Spleen (tissue), 11 donors: ENCODE data around the gene BARX2. TPM values are rescaled to one million over a fixed set of nuclear protein-coding genes. Genes with fewer than 3 reads are reported as not detected.

Source experiments
- DNase-seq: peaks from one replicate; pipeline ENCODE4 v3.0.0-alpha.2; 2020
- H3K27ac ChIP-seq, 8 donors: fragments of 200-600 bp; sonication (generic) in 7 of 8; 1 replicate in 4 of 8; 2 replicates in 4 of 8; pipeline versions ENCODE4 v1.5.0 to v1.8.0; 2016 to 2021; ENCODE audit warnings: inconsistent platforms in 4 of 8, mild to moderate bottlenecking in 4 of 8, moderate library complexity in 1 of 8
- H3K27me3 ChIP-seq, 7 donors: fragments of 200-600 bp; sonication (generic) in 6 of 7; replicated peaks in 1 of 7; 1 replicate in 4 of 7; 2 replicates in 3 of 7; pipeline versions ENCODE4 v1.5.0 to v1.8.0; 2016 to 2021; ENCODE audit warnings: inconsistent platforms in 3 of 7, mild to moderate bottlenecking in 1 of 7
- H3K36me3 ChIP-seq, 6 donors: fragments of 200-600 bp; sonication (generic) in 5 of 6; 1 replicate in 4 of 6; 2 replicates in 2 of 6; pipeline versions ENCODE4 v1.5.0 to v1.8.0; 2016 to 2021; ENCODE audit warnings: inconsistent platforms in 2 of 6
- H3K4me1 ChIP-seq, 6 donors: fragments of 200-600 bp; sonication (generic) in 5 of 6; 1 replicate in 3 of 6; 2 replicates in 3 of 6; pipeline versions ENCODE4 v1.5.0 to v1.8.0; 2016 to 2021; ENCODE audit warnings: inconsistent platforms in 3 of 6
- H3K4me3 ChIP-seq, 8 donors: fragments of 200-600 bp; sonication (generic) in 7 of 8; 1 replicate in 4 of 8; 2 replicates in 4 of 8; pipeline versions ENCODE4 v1.5.0 to v1.8.0; 2016 to 2021; ENCODE audit warnings: inconsistent platforms in 4 of 8, mild to moderate bottlenecking in 4 of 8, moderate library complexity in 2 of 8
- H3K9me3 ChIP-seq, 8 donors: fragments of 200-600 bp; sonication (generic) in 7 of 8; 1 replicate in 4 of 8; 2 replicates in 4 of 8; pipeline versions ENCODE4 v1.5.0 to v1.8.0; 2016 to 2021; ENCODE audit warnings: inconsistent platforms in 4 of 8
- POLR2A ChIP-seq, 3 donors: fragments of 450-650 bp; IDR thresholded peaks; one replicate each; pipeline ENCODE4 v1.5.1; 2017; ENCODE audit warnings: antibody characterized with exemption in 3 of 3, mild to moderate bottlenecking in 1 of 3
- POLR2AphosphoS5 ChIP-seq, 3 donors: sonication (generic); formaldehyde crosslinking; IDR thresholded peaks; one replicate each; pipeline ENCODE4 v1.5.1; 2017; ENCODE audit warnings: antibody characterized with exemption in 3 of 3
- WGBS, 5 donors: extraction: QIAGEN DNeasy Blood & Tissue Kit in 3 of 5; methylation state at CpG; one replicate each; pipeline versions ENCODE4 v1.1.5 to v1.1.7; 2013 to 2018; 5-methylcytosine and 5-hydroxymethylcytosine counted together
- intact Hi-C: fragments of 100-400 bp; cut with DNase I; formaldehyde crosslinking; loops from one replicate; pipeline ENCODE4 v1.15.0; 2023; ENCODE audit warnings: low total_unique reads
- polyA plus RNA-seq, 3 donors: library from polyadenylated mRNA; stranded (reverse); fragments of 200-250 nt; gene quantifications; one replicate each; pipeline ENCODE4 v1.2.1, GENCODE V29; 2013
- total RNA-seq, 7 donors: library from RNA; depleted of rRNA in 3 of 7; stranded (reverse); fragments of >200 nt in 3 of 7; fragmentation: NEBNext Ultra II Directional in 4 of 7; extraction: Animal tissue kit (Norgen Biotek cat#: 25700) in 4 of 7; gene quantifications; one replicate each; pipeline versions ENCODE4 v1.1.0 to v1.2.1, GENCODE V29; 2016 to 2021
- TF ChIP-seq, protein P1 (sequence below), 11 experiments: fragments of 200-600 bp in 7 of 11; fragments of 450-650 bp in 4 of 11; sonication (generic) in 4 of 11; IDR thresholded peaks in 8 of 11; conservative IDR thresholded peaks in 3 of 11; 1 replicate in 7 of 11; 2 replicates in 4 of 11; pipeline versions ENCODE4 v1.4.0 to v1.8.0; 2016 to 2021; ENCODE audit warnings: antibody characterized with exemption in 11 of 11, inconsistent platforms in 4 of 11, mild to moderate bottlenecking in 1 of 11
- donor health status: healthy with polysubstance abuse.
- donor health status: DM: no; HTN: no; CAD: no; lungs with moderate emphysema.
- donor health status: DM: no; HTN: no; CAD: no.
- donor health status: Bipolar disorder and iron deficiency.
- donor health status: healthy.
- donor health status: DM: no; HTN: no; CAD: no.
- donor health status: DM: yes; HTN: yes; CAD: no.

The BARX2 gene
- total and polyA plus RNA-seq, 10 donors, result 0.03 to 0.06 (median 0.04) TPM; not detected in 7

DNA sequence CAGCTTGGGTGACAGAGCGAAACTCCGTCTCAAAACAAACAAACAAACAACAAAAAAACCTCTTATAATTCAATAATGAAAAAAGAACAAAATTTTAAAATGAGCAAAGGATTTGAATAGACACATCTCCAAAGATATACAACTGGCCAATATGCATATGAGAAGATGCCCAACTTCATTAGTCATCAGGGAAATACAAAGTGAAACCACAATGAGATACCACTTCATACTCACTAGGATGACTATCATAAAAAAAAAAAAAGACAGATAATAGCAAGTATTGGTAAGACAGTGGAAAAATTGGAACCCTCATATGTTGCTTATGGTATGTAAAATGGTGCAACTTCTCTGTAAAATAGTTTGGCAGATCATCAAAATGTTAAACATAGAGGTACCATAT lies 28.7 kb upstream of the BARX2 start:
- H3K27me3 ChIP-seq, result peaks cover 0 to 10% (median 0%) of the 10 kb centered on the region in 7 donors
- no peaks in the 10 kb centered on the region for H3K4me1 ChIP-seq
- H3K9me3 ChIP-seq, result peaks cover 0 to 4% (median 0%) of the 10 kb centered on the region in 8 donors
- WGBS, 5 donors, result 89 to 98% (median 96%) methylated on average over 2 of the region's 2 CpGs
- DNase-seq, result no peak
- H3K36me3 ChIP-seq, result no peaks in the 10 kb centered on the region
- no peak overlapping the region for H3K4me3 ChIP-seq
- no peak for TF ChIP-seq POLR2A (IDR thresholded peaks at IDR 0.05)
- no peak for TF ChIP-seq POLR2AphosphoS5 (IDR thresholded peaks at IDR 0.05)
- TF ChIP-seq, protein P1, sequence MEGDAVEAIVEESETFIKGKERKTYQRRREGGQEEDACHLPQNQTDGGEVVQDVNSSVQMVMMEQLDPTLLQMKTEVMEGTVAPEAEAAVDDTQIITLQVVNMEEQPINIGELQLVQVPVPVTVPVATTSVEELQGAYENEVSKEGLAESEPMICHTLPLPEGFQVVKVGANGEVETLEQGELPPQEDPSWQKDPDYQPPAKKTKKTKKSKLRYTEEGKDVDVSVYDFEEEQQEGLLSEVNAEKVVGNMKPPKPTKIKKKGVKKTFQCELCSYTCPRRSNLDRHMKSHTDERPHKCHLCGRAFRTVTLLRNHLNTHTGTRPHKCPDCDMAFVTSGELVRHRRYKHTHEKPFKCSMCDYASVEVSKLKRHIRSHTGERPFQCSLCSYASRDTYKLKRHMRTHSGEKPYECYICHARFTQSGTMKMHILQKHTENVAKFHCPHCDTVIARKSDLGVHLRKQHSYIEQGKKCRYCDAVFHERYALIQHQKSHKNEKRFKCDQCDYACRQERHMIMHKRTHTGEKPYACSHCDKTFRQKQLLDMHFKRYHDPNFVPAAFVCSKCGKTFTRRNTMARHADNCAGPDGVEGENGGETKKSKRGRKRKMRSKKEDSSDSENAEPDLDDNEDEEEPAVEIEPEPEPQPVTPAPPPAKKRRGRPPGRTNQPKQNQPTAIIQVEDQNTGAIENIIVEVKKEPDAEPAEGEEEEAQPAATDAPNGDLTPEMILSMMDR (IDR thresholded peaks at IDR 0.05 in 8 of 11, conservative IDR thresholded peaks at IDR 0.05 in 3 of 11), result no peak
- intact Hi-C loops, result no loop called here
- no peak overlapping the region for H3K27ac ChIP-seq

DNA sequence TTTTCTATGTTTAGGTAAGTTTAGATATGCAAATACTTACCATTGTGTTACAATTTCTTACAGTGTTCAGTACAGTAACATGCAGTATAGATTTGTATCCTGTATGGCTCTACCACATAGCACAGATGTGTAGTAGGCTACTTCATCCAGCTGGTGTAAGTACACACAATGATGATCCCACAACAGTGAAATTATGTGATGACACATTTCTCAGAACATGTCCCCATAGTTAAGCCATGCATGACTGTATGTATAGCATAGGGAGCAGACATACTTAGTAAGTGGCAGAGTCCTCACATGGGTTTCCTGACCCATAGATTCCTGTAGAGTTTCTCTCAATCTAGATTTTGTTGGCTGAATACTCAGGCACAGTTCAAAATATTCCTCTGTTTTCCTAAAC lies 26.8 kb upstream of the BARX2 start:
- H3K27me3 ChIP-seq, result peaks cover 0 to 20% (median 0%) of the 10 kb centered on the region in 7 donors
- no peak for DNase-seq
- no peaks in the 10 kb centered on the region for H3K4me1 ChIP-seq
- TF ChIP-seq POLR2AphosphoS5 (IDR thresholded peaks at IDR 0.05), result no peak
- no peak for TF ChIP-seq POLR2A (IDR thresholded peaks at IDR 0.05)
- TF ChIP-seq, protein P1 (IDR thresholded peaks at IDR 0.05 in 8 of 11, conservative IDR thresholded peaks at IDR 0.05 in 3 of 11), result no peak
- no peak overlapping the region for H3K27ac ChIP-seq
- H3K4me3 ChIP-seq, result no peak overlapping the region
- intact Hi-C loops, result no loop called here
- no peaks in the 10 kb centered on the region for H3K36me3 ChIP-seq
- peaks cover 0 to 4% (median 0%) of the 10 kb centered on the region in 8 donors for H3K9me3 ChIP-seq

DNA sequence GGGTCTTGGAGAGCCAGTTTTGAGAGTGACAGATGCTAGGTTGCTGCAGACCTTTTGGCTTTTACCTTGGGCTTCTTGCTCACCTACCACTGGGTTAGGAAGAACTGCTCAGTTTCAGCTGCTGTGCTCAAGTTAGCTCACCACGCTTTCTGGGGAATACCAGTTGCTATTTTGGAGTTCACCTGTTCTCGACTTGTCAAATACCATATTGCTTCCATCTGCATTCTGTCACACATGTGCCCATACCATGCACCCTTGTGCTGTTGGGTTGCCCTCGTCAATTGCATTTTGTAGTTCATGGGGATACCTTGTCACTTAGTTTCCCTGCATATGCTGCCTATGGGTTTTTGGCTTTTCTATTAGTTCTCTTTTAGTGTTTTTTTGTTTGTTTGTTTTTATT lies 23.0 kb upstream of the BARX2 start:
- 79 to 89% (median 85%) methylated on average over 3 of the region's 3 CpGs for WGBS, 5 donors
- Histone ChIP-seq H3K4me3 (no peak overlapping the region), H3K27me3 (peaks cover 0 to 20% (median 0%) of the 10 kb centered on the region in 7 donors), H3K27ac (no peak overlapping the region), H3K4me1 (no peaks in the 10 kb centered on the region), H3K9me3 (no peaks in the 10 kb centered on the region), H3K36me3 (no peaks in the 10 kb centered on the region)
- no peak for DNase-seq
- intact Hi-C loops, result no loop called here
- TF ChIP-seq, protein P1 (IDR thresholded peaks at IDR 0.05 in 8 of 11, conservative IDR thresholded peaks at IDR 0.05 in 3 of 11), result no peak
- TF ChIP-seq POLR2A (IDR thresholded peaks at IDR 0.05), result no peak
- TF ChIP-seq POLR2AphosphoS5 (IDR thresholded peaks at IDR 0.05), result no peak

DNA sequence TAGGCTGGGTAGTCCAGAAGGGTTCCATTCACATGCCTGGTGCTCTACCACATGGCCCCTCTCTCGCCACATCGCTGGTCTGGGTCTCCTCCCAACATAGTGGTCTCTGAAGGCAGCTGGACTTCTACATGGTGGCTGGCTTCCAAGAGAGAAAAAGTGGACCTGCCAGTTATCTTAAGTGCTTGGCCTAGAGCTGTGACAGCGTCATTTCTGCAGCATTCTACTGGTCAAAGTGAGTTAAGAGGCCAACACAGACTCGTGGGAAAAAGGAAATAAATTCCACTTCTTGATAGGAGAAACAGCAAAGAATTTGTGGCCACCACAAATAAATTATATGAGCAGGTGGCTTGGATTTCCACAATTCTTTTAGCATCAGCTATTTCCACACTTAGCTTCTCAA lies 21.0 kb upstream of the BARX2 start:
- no peak overlapping the region for H3K4me3 ChIP-seq
- 56 to 65% (median 58%) methylated on average over 4 of the region's 4 CpGs for WGBS, 5 donors
- DNase-seq, result no peak
- peaks cover 0 to 20% (median 0%) of the 10 kb centered on the region in 7 donors for H3K27me3 ChIP-seq
- H3K4me1 ChIP-seq, result no peaks in the 10 kb centered on the region
- H3K9me3 ChIP-seq, result peaks cover 0 to 5% (median 0%) of the 10 kb centered on the region in 8 donors
- intact Hi-C loops, result no loop called here
- no peak overlapping the region for H3K27ac ChIP-seq
- TF ChIP-seq POLR2AphosphoS5 (IDR thresholded peaks at IDR 0.05), result no peak
- TF ChIP-seq POLR2A (IDR thresholded peaks at IDR 0.05), result no peak
- no peaks in the 10 kb centered on the region for H3K36me3 ChIP-seq

DNA sequence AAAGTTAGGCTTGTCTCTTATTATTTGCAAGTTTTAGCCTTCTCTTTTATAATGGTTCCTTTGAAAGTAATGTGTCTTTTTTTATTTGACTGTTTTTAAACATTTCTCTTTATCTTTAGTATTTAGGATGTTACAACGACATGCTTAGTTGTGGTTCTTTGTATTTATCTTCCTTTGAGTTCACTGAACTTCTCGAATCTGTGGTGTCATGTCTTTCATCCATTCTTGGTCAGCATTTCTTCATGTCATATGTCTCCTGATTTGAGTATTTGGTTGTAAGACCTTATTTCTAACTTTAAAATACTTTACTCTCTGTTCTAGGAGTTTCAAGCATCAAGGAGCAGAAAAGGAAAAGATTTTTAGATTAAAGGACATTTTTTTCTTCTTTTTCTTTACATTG lies 15.9 kb upstream of the BARX2 start:
- 66 to 76% (median 71%) methylated on average over 2 of the region's 2 CpGs for WGBS, 5 donors
- H3K4me3 ChIP-seq, result no peak overlapping the region
- H3K4me1 ChIP-seq, result peaks cover 0 to 8% (median 0%) of the 10 kb centered on the region in 6 donors
- peaks cover 0 to 9% (median 0%) of the 10 kb centered on the region in 8 donors for H3K9me3 ChIP-seq
- H3K36me3 ChIP-seq, result no peaks in the 10 kb centered on the region
- H3K27me3 ChIP-seq, result peaks cover 0 to 38% (median 21%) of the 10 kb centered on the region in 7 donors
- TF ChIP-seq POLR2AphosphoS5 (IDR thresholded peaks at IDR 0.05), result no peak
- TF ChIP-seq POLR2A (IDR thresholded peaks at IDR 0.05), result no peak
- TF ChIP-seq, protein P1 (IDR thresholded peaks at IDR 0.05 in 8 of 11, conservative IDR thresholded peaks at IDR 0.05 in 3 of 11), result no peak
- DNase-seq, result no peak
- intact Hi-C loops, result loop anchor here (10.0 kb wide), 1 partner anchor 395 kb away; no protein-coding TSS in a partner anchor
- H3K27ac ChIP-seq, result no peak overlapping the region
